Type B pancreatic cell (in vitro differentiated cells): Measurements from ENCODE around the gene KCNF1. TPM values are rescaled to one million over a fixed set of nuclear protein-coding genes. Genes with fewer than 3 reads are reported as not detected.
"Not testable (repeated sequence)": the region's sequence is repeated elsewhere in the genome, so short reads cannot be mapped to it uniquely, and the experiment has no call there.

ENCODE experiments used
- DNase-seq: peaks from one replicate; pipeline ENCODE4 v3.0.0; 2021; ENCODE audit warnings: mixed read lengths; ENCODE audit not compliant: unreplicated experiment; ENCODE audit errors: extremely low spot score
- H3K27ac Mint-ChIP-seq: 2 replicates; pipeline ENCODE4 v1.8.0; 2021; ENCODE audit warnings: mild to moderate bottlenecking, mixed read lengths
- H3K27me3 Mint-ChIP-seq: 2 replicates; pipeline ENCODE4 v1.8.0; 2021; ENCODE audit warnings: mixed read lengths
- H3K36me3 Mint-ChIP-seq: 2 replicates; pipeline ENCODE4 v1.8.0; 2021; ENCODE audit warnings: mixed read lengths
- H3K4me1 Mint-ChIP-seq: one replicate; pipeline ENCODE4 v1.8.0; 2021; ENCODE audit warnings: mixed read lengths; ENCODE audit not compliant: unreplicated experiment
- H3K4me3 Mint-ChIP-seq: 2 replicates; pipeline ENCODE4 v1.8.0; 2021; ENCODE audit warnings: mild to moderate bottlenecking, mixed read lengths
- H3K9me3 Mint-ChIP-seq: 2 replicates; pipeline ENCODE4 v1.8.0; 2021; ENCODE audit warnings: mixed read lengths
- CTCF ChIP-seq: fragments of 200-600 bp; sonication (generic); conservative IDR thresholded peaks from 2 replicates; pipeline ENCODE4 v1.5.0; 2021; ENCODE audit warnings: antibody characterized with exemption, mild to moderate bottlenecking
- total RNA-seq: library from RNA; stranded (reverse); gene quantifications from 2 replicates; pipeline ENCODE4 v1.2.1, GENCODE V29; 2021; ENCODE audit warnings: low replicate concordance

KCNF1 gene
- total RNA-seq, 1 donor from 2014 or later: 3.6 TPM

- H3K36me3 Mint-ChIP-seq: no peaks in the 10 kb centered on the region
- no peak overlapping the region for H3K27ac Mint-ChIP-seq
- H3K9me3 Mint-ChIP-seq: peaks cover 4% of the 10 kb centered on the region
- peaks cover 20% of the 10 kb centered on the region for H3K27me3 Mint-ChIP-seq
- DNase-seq: no peak
- no peak for TF ChIP-seq CTCF
- peaks cover 5% of the 10 kb centered on the region for H3K4me1 Mint-ChIP-seq
- H3K4me3 Mint-ChIP-seq: no peak overlapping the region
These were observed 43.4 kb downstream of the KCNF1 start for GRCh38 chr2:10954856-10955818.

- Mint-ChIP-seq H3K36me3 (no peaks in the 10 kb centered on the region), H3K9me3 (no peaks in the 10 kb centered on the region), H3K27me3 (peaks cover 16% of the 10 kb centered on the region), H3K27ac (no peak overlapping the region), H3K4me1 (peaks cover 5% of the 10 kb centered on the region), H3K4me3 (no peak overlapping the region)
- no peak for DNase-seq
- no peak for TF ChIP-seq CTCF
These were observed 44.5 kb downstream of the KCNF1 start for GRCh38 chr2:10956006-10956790.

GRCh38 chr2:10957391-10957790, 45.7 kb downstream of the KCNF1 start:
- Mint-ChIP-seq H3K27me3 (peaks cover 16% of the 10 kb centered on the region), H3K36me3 (no peaks in the 10 kb centered on the region), H3K9me3 (no peaks in the 10 kb centered on the region), H3K27ac (no peak overlapping the region), H3K4me1 (peaks cover 5% of the 10 kb centered on the region), H3K4me3 (no peak overlapping the region)
- TF ChIP-seq CTCF: no peak
- DNase-seq: no peak

- H3K27me3 Mint-ChIP-seq: peaks cover 16% of the 10 kb centered on the region
- not testable (repeated sequence) for H3K27ac Mint-ChIP-seq, H3K4me1 Mint-ChIP-seq, H3K4me3 Mint-ChIP-seq, H3K9me3 Mint-ChIP-seq, H3K36me3 Mint-ChIP-seq, DNase-seq
These were observed 46.7 kb downstream of the KCNF1 start for GRCh38 chr2:10958452-10958851.

GRCh38 chr2:10960606-10961489, 49.1 kb downstream of the KCNF1 start:
- no peaks in the 10 kb centered on the region for H3K9me3 Mint-ChIP-seq
- DNase-seq: no peak
- H3K4me3 Mint-ChIP-seq: no peak overlapping the region

More at GRCh38 chr2:10960606-10961489, 49.1 kb downstream of the KCNF1 start:
- Mint-ChIP-seq H3K27ac (no peak overlapping the region), H3K36me3 (no peaks in the 10 kb centered on the region), H3K27me3 (peaks cover 36% of the 10 kb centered on the region), H3K4me1 (peaks cover 17% of the 10 kb centered on the region)
- no peak for TF ChIP-seq CTCF
